HG03439 (cell line): ENCODE results near the gene PPP4C.
"Not testable (repeated sequence)": the region's sequence is repeated elsewhere in the genome, so short reads cannot be mapped to it uniquely, and the experiment has no call there.

Experiments used
- ATAC-seq: cut with Tn5 transposase; IDR thresholded peaks from one replicate; pipeline ENCODE4 v1.9.1; 2021; ENCODE audit warnings: mild to moderate bottlenecking, moderate library complexity; ENCODE audit not compliant: unreplicated experiment

PPP4C gene

GRCh38 chr16:30075503-30076275, at the start of gene PPP4C:
PPP4C (plus strand) TSS chr16:30075994; CDS start chr16:30076378, 384 bp downstream.
- ATAC-seq, result peak; percentile 63

GRCh38 chr16:30026449-30026848, 49.3 kb upstream of the PPP4C start:
- ATAC-seq, result no peak

GRCh38 chr16:30027588-30028437, 48.0 kb upstream of the PPP4C start:
- ATAC-seq, result no peak

GRCh38 chr16:30028438-30029076, 47.2 kb upstream of the PPP4C start:
- ATAC-seq, result no peak

GRCh38 chr16:30030011-30030685, 45.6 kb upstream of the PPP4C start:
- no peak for ATAC-seq

GRCh38 chr16:30030841-30031413, 44.9 kb upstream of the PPP4C start, which contains the start of gene TLCD3B:
TLCD3B (minus strand) TSS chr16:30031271; CDS start chr16:30030527, 744 bp downstream.
- ATAC-seq, result no peak

GRCh38 chr16:30031477-30031918, 44.3 kb upstream of the PPP4C start:
- ATAC-seq, result no peak

GRCh38 chr16:30032083-30032819, 43.5 kb upstream of the PPP4C start:
- ATAC-seq, result no peak

GRCh38 chr16:30033270-30033669, 42.5 kb upstream of the PPP4C start:
- ATAC-seq, result no peak

- ATAC-seq, result no peak
These were observed 35.6 kb upstream of the PPP4C start for GRCh38 chr16:30040221-30040620.

- ATAC-seq, result not testable (repeated sequence)
These were observed 35.1 kb upstream of the PPP4C start for GRCh38 chr16:30040690-30041089.

GRCh38 chr16:30041841-30042240, 34.0 kb upstream of the PPP4C start:
- ATAC-seq, result no peak

GRCh38 chr16:30046178-30046577, 29.6 kb upstream of the PPP4C start:
- ATAC-seq, result no peak

GRCh38 chr16:30046588-30046987, 29.2 kb upstream of the PPP4C start:
- ATAC-seq, result no peak

- no peak for ATAC-seq
These were observed 25.9 kb upstream of the PPP4C start for GRCh38 chr16:30049871-30050270.

GRCh38 chr16:30051518-30051917, 24.3 kb upstream of the PPP4C start:
- no peak for ATAC-seq

GRCh38 chr16:30052671-30053372, 23.0 kb upstream of the PPP4C start:
- peak; percentile 68 for ATAC-seq

GRCh38 chr16:30053376-30054015, 22.3 kb upstream of the PPP4C start:
- ATAC-seq, result no peak

GRCh38 chr16:30054451-30054850, 21.3 kb upstream of the PPP4C start:
- ATAC-seq, result no peak
